HG03460 (cell line): ENCODE results near the gene PCDHAC1.
"Not testable (repeated sequence)": the region's sequence is repeated elsewhere in the genome, so short reads cannot be mapped to it uniquely, and the experiment has no call there.

Source experiments
- ATAC-seq: cut with Tn5 transposase; IDR thresholded peaks from one replicate; pipeline ENCODE4 v1.9.1; 2021; ENCODE audit not compliant: unreplicated experiment

The PCDHAC1 gene

GRCh38 chr5:140925806-140926442 lies at the start of gene PCDHAC1:
Gene PCDHAC1, plus strand, starts transcription at chr5:140926299. Its CDS starts 594 bp downstream, at chr5:140926893.
- no peak for ATAC-seq

- not testable (repeated sequence) for ATAC-seq
These were observed 49.4 kb upstream of the PCDHAC1 start for GRCh38 chr5:140876541-140877261.

- ATAC-seq = no peak
These were observed 48.9 kb upstream of the PCDHAC1 start for GRCh38 chr5:140877262-140877581.

- no peak for ATAC-seq
These were observed 44.1 kb upstream of the PCDHAC1 start, which contains the start of gene PCDHA13 for GRCh38 chr5:140881889-140882590. Gene PCDHA13, plus strand, starts transcription at chr5:140882124. Its CDS starts 145 bp downstream, at chr5:140882269.

GRCh38 chr5:140882591-140882899 lies 43.6 kb upstream of the PCDHAC1 start:
- no peak for ATAC-seq

GRCh38 chr5:140883373-140883772 lies 42.7 kb upstream of the PCDHAC1 start:
- no peak for ATAC-seq

GRCh38 chr5:140883927-140884697 lies 42.0 kb upstream of the PCDHAC1 start:
- ATAC-seq = no peak

GRCh38 chr5:140916325-140916724 lies 9.8 kb upstream of the PCDHAC1 start:
- ATAC-seq = no peak

GRCh38 chr5:140923601-140924000 lies 2.5 kb upstream of the PCDHAC1 start:
- no peak for ATAC-seq

- no peak for ATAC-seq
These were observed 536 bp downstream of the PCDHAC1 start for GRCh38 chr5:140926443-140927227.

- no peak for ATAC-seq
These were observed 1.1 kb downstream of the PCDHAC1 start for GRCh38 chr5:140927228-140927573.

GRCh38 chr5:140934964-140935606 lies 9.0 kb downstream of the PCDHAC1 start:
- ATAC-seq = no peak

GRCh38 chr5:140946578-140946977 lies 20.5 kb downstream of the PCDHAC1 start:
- ATAC-seq = no peak

- no peak for ATAC-seq
These were observed 25.5 kb downstream of the PCDHAC1 start for GRCh38 chr5:140951636-140952035.

- no peak for ATAC-seq
These were observed 27.1 kb downstream of the PCDHAC1 start for GRCh38 chr5:140953234-140953633.

GRCh38 chr5:140962190-140962589 lies 36.1 kb downstream of the PCDHAC1 start:
- no peak for ATAC-seq

GRCh38 chr5:140964356-140964755 lies 38.3 kb downstream of the PCDHAC1 start:
- ATAC-seq = no peak

- no peak for ATAC-seq
These were observed 39.8 kb downstream of the PCDHAC1 start for GRCh38 chr5:140965905-140966292.

- ATAC-seq = no peak
These were observed 40.5 kb downstream of the PCDHAC1 start, which contains the start of gene PCDHAC2 for GRCh38 chr5:140966293-140967225. Gene PCDHAC2, plus strand, starts transcription at chr5:140966476. Its CDS starts 291 bp downstream, at chr5:140966767.
